Mammary epithelial cell (primary cell): ENCODE measurements around the gene FOXO1.

ENCODE experiments used
- CTCF ChIP-seq, 2 donors: IDR thresholded peaks in 1 of 2; conservative IDR thresholded peaks in 1 of 2; 2 replicates each; pipeline ENCODE4 v1.5.1; 2011 to 2012; ENCODE audit warnings: inconsistent platforms in 2 of 2, low read length in 2 of 2, mild to moderate bottlenecking in 2 of 2, control low read depth in 1 of 2, low read depth in 1 of 2; ENCODE audit not compliant: insufficient read depth in 1 of 2; ENCODE audit errors: extremely low read depth in 1 of 2
- EZH2 ChIP-seq: IDR thresholded peaks from 2 replicates; pipeline ENCODE4 v1.6.1; 2012; ENCODE audit warnings: low read length, inconsistent platforms, borderline replicate concordance

GRCh38 chr13:40562975-40563349 lies 103.5 kb downstream of the FOXO1 start:
- TF ChIP-seq EZH2 (no peak), CTCF (conservative IDR thresholded peaks at IDR 0.05 in 1 of 2, IDR thresholded peaks at IDR 0.05 in 1 of 2; ENCODE audit: extremely low read depth in 1 of 2, insufficient read depth in 1 of 2, low read depth in 1 of 2, low read length in 2 of 2) (no peak)
